ENCODE data around the gene ZNRF2.

- TF ChIP-seq, protein P1, sequence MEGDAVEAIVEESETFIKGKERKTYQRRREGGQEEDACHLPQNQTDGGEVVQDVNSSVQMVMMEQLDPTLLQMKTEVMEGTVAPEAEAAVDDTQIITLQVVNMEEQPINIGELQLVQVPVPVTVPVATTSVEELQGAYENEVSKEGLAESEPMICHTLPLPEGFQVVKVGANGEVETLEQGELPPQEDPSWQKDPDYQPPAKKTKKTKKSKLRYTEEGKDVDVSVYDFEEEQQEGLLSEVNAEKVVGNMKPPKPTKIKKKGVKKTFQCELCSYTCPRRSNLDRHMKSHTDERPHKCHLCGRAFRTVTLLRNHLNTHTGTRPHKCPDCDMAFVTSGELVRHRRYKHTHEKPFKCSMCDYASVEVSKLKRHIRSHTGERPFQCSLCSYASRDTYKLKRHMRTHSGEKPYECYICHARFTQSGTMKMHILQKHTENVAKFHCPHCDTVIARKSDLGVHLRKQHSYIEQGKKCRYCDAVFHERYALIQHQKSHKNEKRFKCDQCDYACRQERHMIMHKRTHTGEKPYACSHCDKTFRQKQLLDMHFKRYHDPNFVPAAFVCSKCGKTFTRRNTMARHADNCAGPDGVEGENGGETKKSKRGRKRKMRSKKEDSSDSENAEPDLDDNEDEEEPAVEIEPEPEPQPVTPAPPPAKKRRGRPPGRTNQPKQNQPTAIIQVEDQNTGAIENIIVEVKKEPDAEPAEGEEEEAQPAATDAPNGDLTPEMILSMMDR (optimal IDR thresholded peaks at IDR 0.05 in 1 of 3, IDR thresholded peaks at IDR 0.05 in 1 of 3, conservative IDR thresholded peaks at IDR 0.05 in 1 of 3; ENCODE audit: extremely low read depth in 1 of 3, insufficient read depth in 2 of 3, low read length in 3 of 3) = no peak
- TF ChIP-seq EZH2 (IDR thresholded peaks at IDR 0.05; ENCODE audit: low read length) = no peak
These were observed 4.8 kb upstream of the ZNRF2 start for GRCh38 chr7:30279653-30279904.
